ENCODE results near the gene CRYGN. TPM values are rescaled to one million over a fixed set of nuclear protein-coding genes. Genes with fewer than 3 reads are reported as not detected.

CRYGN gene
- total RNA-seq, 1 donor from 2014 or later, result 1.3 TPM

GRCh38 chr7:151448261-151449252 is 8.6 kb upstream of the CRYGN start:
- H3K27me3 Mint-ChIP-seq, result peaks cover 3% of the 10 kb centered on the region
- no peaks in the 10 kb centered on the region for H3K9me3 Mint-ChIP-seq
- no peak overlapping the region for H3K27ac Mint-ChIP-seq
- peak overlapping the region; percentile 74 for H3K4me3 Mint-ChIP-seq
- peak; percentile 90 for TF ChIP-seq CTCF (conservative IDR thresholded peaks at IDR 0.05)
- no peaks in the 10 kb centered on the region for H3K36me3 Mint-ChIP-seq
- H3K4me1 Mint-ChIP-seq (ENCODE audit: unreplicated experiment), result peaks cover 29% of the 10 kb centered on the region
- no peak for DNase-seq (ENCODE audit: extremely low spot score, unreplicated experiment)

- H3K4me1 Mint-ChIP-seq (ENCODE audit: unreplicated experiment), result peaks cover 29% of the 10 kb centered on the region
- peaks cover 3% of the 10 kb centered on the region for H3K27me3 Mint-ChIP-seq
- TF ChIP-seq CTCF (conservative IDR thresholded peaks at IDR 0.05), result no peak
- no peaks in the 10 kb centered on the region for H3K9me3 Mint-ChIP-seq
- no peak for DNase-seq (ENCODE audit: extremely low spot score, unreplicated experiment)
- H3K27ac Mint-ChIP-seq, result no peak overlapping the region
- H3K4me3 Mint-ChIP-seq, result peak overlapping the region; percentile 70
- no peaks in the 10 kb centered on the region for H3K36me3 Mint-ChIP-seq
Observed at GRCh38 chr7:151447901-151448260, 7.9 kb upstream of the CRYGN start.

- Mint-ChIP-seq H3K9me3 (no peaks in the 10 kb centered on the region), H3K4me3 (no peak overlapping the region), H3K36me3 (no peaks in the 10 kb centered on the region), H3K27me3 (no peaks in the 10 kb centered on the region), H3K27ac (no peak overlapping the region), H3K4me1 (ENCODE audit: unreplicated experiment) (peaks cover 28% of the 10 kb centered on the region)
- DNase-seq (ENCODE audit: extremely low spot score, unreplicated experiment), result no peak
- no peak for TF ChIP-seq CTCF (conservative IDR thresholded peaks at IDR 0.05)
Observed at GRCh38 chr7:151447312-151447711, 7.4 kb upstream of the CRYGN start.

- no peak for TF ChIP-seq CTCF (conservative IDR thresholded peaks at IDR 0.05)
- H3K4me1 Mint-ChIP-seq (ENCODE audit: unreplicated experiment), result peaks cover 34% of the 10 kb centered on the region
- H3K27me3 Mint-ChIP-seq, result no peaks in the 10 kb centered on the region
- H3K9me3 Mint-ChIP-seq, result no peaks in the 10 kb centered on the region
- H3K36me3 Mint-ChIP-seq, result no peaks in the 10 kb centered on the region
- no peak overlapping the region for H3K4me3 Mint-ChIP-seq
- H3K27ac Mint-ChIP-seq, result no peak overlapping the region
- no peak for DNase-seq (ENCODE audit: extremely low spot score, unreplicated experiment)
Observed at GRCh38 chr7:151446412-151446811, 6.5 kb upstream of the CRYGN start.

- H3K36me3 Mint-ChIP-seq, result no peaks in the 10 kb centered on the region
- H3K27ac Mint-ChIP-seq, result no peak overlapping the region
- DNase-seq (ENCODE audit: extremely low spot score, unreplicated experiment), result no peak
- H3K9me3 Mint-ChIP-seq, result no peaks in the 10 kb centered on the region
- peaks cover 44% of the 10 kb centered on the region for H3K4me1 Mint-ChIP-seq (ENCODE audit: unreplicated experiment)
- no peak overlapping the region for H3K4me3 Mint-ChIP-seq
- no peak for TF ChIP-seq CTCF (conservative IDR thresholded peaks at IDR 0.05)
- H3K27me3 Mint-ChIP-seq, result no peaks in the 10 kb centered on the region
Observed at GRCh38 chr7:151444632-151445031, 4.7 kb upstream of the CRYGN start.

All from type B pancreatic cell (in vitro differentiated cells).